IMR-90 (cell line): ENCODE measurements around the gene GSN. TPM values are rescaled to one million over a fixed set of nuclear protein-coding genes. Genes with fewer than 3 reads are reported as not detected.

Experiments used
- ATAC-seq: fragments of 200-7000 bp; cut with Tn5 transposase; 2 replicates; pipeline ENCODE4 v1.9.1; 2020; ENCODE audit warnings: low read depth, mild to moderate bottlenecking, moderate library complexity
- BruUV-seq: library from RNA; stranded (reverse); fragments of 400-500 nt; replicated peaks from 2 replicates; lab custom pipeline; 2021; lab: Mats Ljungman, UMichigan
- CTCF ChIA-PET: fragments of 300-600 bp; formaldehyde crosslinking; extraction: SDS; loops from one replicate; lab custom pipeline; 2021; ENCODE audit warnings: antibody characterized with exemption; lab: Yijun Ruan, JAX
- POLR2A ChIA-PET: fragments of 300-600 bp; sonication (Branson Sonifier 250); formaldehyde crosslinking; loops from one replicate; lab custom pipeline; 2022; ENCODE audit warnings: antibody characterized with exemption; ENCODE audit not compliant: unreplicated experiment; lab: Charles Lee
- DNase-seq: peaks from one replicate; pipeline ENCODE4 v3.0.0; 2013
- H2AFZ ChIP-seq: replicated peaks from 2 replicates; pipeline ENCODE3; 2013; ENCODE audit warnings: low read length, mild to moderate bottlenecking; ENCODE audit not compliant: poor library complexity
- H2AK5ac ChIP-seq: 2 replicates; pipeline ENCODE4 v1.6.1; 2013; ENCODE audit warnings: low read depth, low read length, inconsistent platforms
- H2AK9ac ChIP-seq: replicated peaks from 2 replicates; pipeline ENCODE3; 2013; ENCODE audit warnings: mild to moderate bottlenecking, low read depth, low read length, moderate library complexity; ENCODE audit not compliant: poor library complexity
- H2BK120ac ChIP-seq: 2 replicates; pipeline ENCODE4 v1.6.1; 2013; ENCODE audit warnings: low read depth, low read length, inconsistent platforms
- H2BK15ac ChIP-seq: 3 replicates; pipeline ENCODE4 v1.6.1; 2013; ENCODE audit warnings: low read depth, low read length, inconsistent platforms
- H2BK20ac ChIP-seq: 2 replicates; pipeline ENCODE4 v1.6.1; 2013; ENCODE audit warnings: low read depth, mild to moderate bottlenecking, inconsistent platforms, low read length, moderate library complexity
- H2BK5ac ChIP-seq: 2 replicates; pipeline ENCODE4 v1.6.1; 2013; ENCODE audit warnings: mild to moderate bottlenecking, low read depth, low read length, inconsistent platforms; ENCODE audit not compliant: poor library complexity, severe bottlenecking
- H3K14ac ChIP-seq: replicated peaks from 2 replicates; pipeline ENCODE4 v1.6.1; 2013; ENCODE audit warnings: low read depth, low read length, inconsistent platforms
- H3K18ac ChIP-seq: 2 replicates; pipeline ENCODE4 v1.6.1; 2013; ENCODE audit warnings: low read depth, low read length, control low read depth
- H3K23ac ChIP-seq: 2 replicates; pipeline ENCODE4 v1.6.1; 2013; ENCODE audit warnings: low read depth, low read length, inconsistent platforms
- H3K27ac ChIP-seq: 2 replicates; pipeline ENCODE4 v1.5.1; 2013; ENCODE audit warnings: mild to moderate bottlenecking, control low read depth, low read length; ENCODE audit not compliant: insufficient read depth
- H3K27me3 ChIP-seq: 2 replicates; pipeline ENCODE4 v1.6.1; 2013; ENCODE audit warnings: low read length; ENCODE audit not compliant: control insufficient read depth, insufficient read depth
- H3K36me3 ChIP-seq: 2 replicates; pipeline ENCODE4 v1.6.1; 2013; ENCODE audit warnings: low read length, mixed read lengths; ENCODE audit not compliant: control insufficient read depth, insufficient read depth
- H3K4ac ChIP-seq: 2 replicates; pipeline ENCODE4 v1.6.1; 2013; ENCODE audit warnings: low read depth, low read length, inconsistent platforms
- H3K4me1 ChIP-seq: 2 replicates; pipeline ENCODE4 v1.6.1; 2013; ENCODE audit warnings: low read length, mixed read lengths; ENCODE audit not compliant: control insufficient read depth, insufficient read depth
- H3K4me2 ChIP-seq: 2 replicates; pipeline ENCODE4 v1.6.1; 2013; ENCODE audit warnings: low read depth, mild to moderate bottlenecking, control low read depth, low read length, moderate library complexity
- H3K4me3 ChIP-seq: 2 replicates; pipeline ENCODE4 v1.5.1; 2013; ENCODE audit warnings: low read depth, mild to moderate bottlenecking, control low read depth, low read length, moderate library complexity; ENCODE audit not compliant: insufficient read depth
- H3K56ac ChIP-seq: 2 replicates; pipeline ENCODE4 v1.6.1; 2013; ENCODE audit warnings: low read length, inconsistent platforms; ENCODE audit not compliant: insufficient read depth; ENCODE audit errors: extremely low read depth
- H3K79me1 ChIP-seq, 2 experiments: 2 replicates each; pipeline ENCODE4 v1.6.1; 2013; ENCODE audit warnings: low read length in 2 of 2, inconsistent platforms in 1 of 2, low read depth in 1 of 2
- H3K9ac ChIP-seq: 2 replicates; pipeline ENCODE4 v1.6.1; 2013; ENCODE audit warnings: low read depth, low read length, control low read depth
- H3K9me1 ChIP-seq: 2 replicates; pipeline ENCODE4 v1.6.1; 2013; ENCODE audit warnings: low read length, inconsistent platforms; ENCODE audit not compliant: insufficient read depth
- H3K9me3 ChIP-seq: 2 replicates; pipeline ENCODE4 v1.6.1; 2013; ENCODE audit warnings: low read length; ENCODE audit not compliant: control insufficient read depth, insufficient read depth
- H4K20me1 ChIP-seq: 2 replicates; pipeline ENCODE4 v1.6.1; 2013; ENCODE audit warnings: low read length, inconsistent platforms; ENCODE audit not compliant: insufficient read depth
- H4K5ac ChIP-seq: 2 replicates; pipeline ENCODE4 v1.6.1; 2013; ENCODE audit warnings: mild to moderate bottlenecking, low read depth, low read length, control low read depth
- H4K8ac ChIP-seq, 2 experiments: 2 replicates each; pipeline ENCODE4 v1.6.1; 2013; ENCODE audit warnings: low read depth in 2 of 2, low read length in 2 of 2, control low read depth in 1 of 2, inconsistent platforms in 1 of 2
- H4K91ac ChIP-seq: 2 replicates; pipeline ENCODE4 v1.6.1; 2013; ENCODE audit warnings: low read depth, low read length, inconsistent platforms; ENCODE audit not compliant: insufficient read depth
- CEBPB ChIP-seq: IDR thresholded peaks from 2 replicates; pipeline ENCODE4 v1.6.1; 2012; ENCODE audit warnings: low read depth, low read length, improper control_type of control experiment
- RFX5 ChIP-seq: IDR thresholded peaks from 2 replicates; pipeline ENCODE4 v1.8.0; 2012; ENCODE audit warnings: low read depth, mild to moderate bottlenecking, low read length, moderate library complexity
- WGBS, 2 experiments: methylation state at CpG; one replicate each; pipeline versions ENCODE4 v1.1.5 to v1.1.7; 2013; ENCODE audit warnings: missing lambda C conversion rate in 2 of 2; ENCODE audit not compliant: insufficient read length in 1 of 2; ENCODE audit errors: extremely low coverage in 2 of 2; 5-methylcytosine and 5-hydroxymethylcytosine counted together
- dilution Hi-C: fragments of 300-500 bp; cut with HindIII; formaldehyde crosslinking; loops from one replicate; pipeline ENCODE4 v1.14.3; 2018; ENCODE audit warnings: low sequenced_read_pairs; ENCODE audit not compliant: unreplicated experiment
- in situ Hi-C: fragments of 300-500 bp; cut with MboI; formaldehyde crosslinking; loops from 3 replicates; pipeline ENCODE4 v1.14.3; 2019; ENCODE audit warnings: low sequenced_read_pairs, inconsistent platforms, mixed read lengths
- intact Hi-C: fragments of 100-400 bp; cut with micrococcal nuclease; formaldehyde crosslinking; loops from 2 replicates; pipeline ENCODE4 v1.10.0; 2022
- polyA plus RNA-seq, 3 experiments: library from polyadenylated mRNA; depleted of rRNA; stranded (reverse); fragments of >200 nt; gene quantifications; 2 replicates each; pipeline ENCODE4 v1.2.3, GENCODE V29; 2012; ENCODE audit warnings: low replicate concordance in 1 of 3
- total RNA-seq: library from RNA; depleted of rRNA; stranded (reverse); fragments of >200 nt; gene quantifications from 2 replicates; pipeline ENCODE4 v1.2.3, GENCODE V29; 2012

GSN gene
- total and polyA plus RNA-seq, 2 of the 4 experiments (the other 2 are of a cell fraction), result 495 to 547 TPM

GRCh38 chr9:121316378-121316777 is 48.4 kb downstream of the GSN start:
- Histone ChIP-seq H3K4me2 (no peak overlapping the region), H3K23ac (no peak overlapping the region), H3K27ac (no peak overlapping the region), H3K4me1 (peaks cover 4% of the 10 kb centered on the region), H3K56ac (no peak overlapping the region), H2AFZ (no peak overlapping the region), H4K20me1 (no peaks in the 10 kb centered on the region; the same call in 1 of the 2 replicates), H2BK15ac (no peak overlapping the region), H2BK120ac (no peak overlapping the region), H3K9me3 (no peaks in the 10 kb centered on the region), H3K4ac (no peak overlapping the region), H2AK5ac (no peak overlapping the region), H2BK5ac (no peak overlapping the region), H3K9ac (no peak overlapping the region), H4K8ac (no peak overlapping the region), H3K14ac (no peak overlapping the region), H2BK20ac (no peak overlapping the region), H2AK9ac (no peak overlapping the region), H3K4me3 (no peak overlapping the region), H4K91ac (no peak overlapping the region), H3K9me1 (peaks cover 5% of the 10 kb centered on the region; the same call in 1 of the 2 replicates), H3K18ac (no peak overlapping the region), H3K27me3 (no peaks in the 10 kb centered on the region), H4K5ac (no peak overlapping the region), H3K36me3 (peaks cover 68% of the 10 kb centered on the region), H3K79me1 (peaks cover 0 to 19% of the 10 kb centered on the region in 2 experiments; a peak in 1 of 4 replicates)
- BruUV-seq, result no TSS peak
- in situ Hi-C loops, result loop anchor here (5.0 kb wide), 1 partner anchor 104 kb away; no protein-coding TSS in a partner anchor
- dilution Hi-C loops, result no loop called here
- POLR2A ChIA-PET, result no interaction called here
- CTCF ChIA-PET, result interaction anchor here (0.6 to 1.4 kb wide), 4 partner anchors 37 to 83 kb away, joined by 3 to 4 read pairs (median 4); no protein-coding TSS in a partner anchor
- DNase-seq (no peak), ATAC-seq (no peak)
- TF ChIP-seq RFX5 (no peak), CEBPB (peak; percentile 63)
- intact Hi-C loops, result no loop called here
- no CpG with 5 or more reads among the region's 6 CpGs for WGBS, 2 experiments
